ENCODE data around the gene MORF4L2.
A peak's percentile ranks its signal among the peaks of the same experiment; 100 is the strongest.

MORF4L2 gene, protein sequence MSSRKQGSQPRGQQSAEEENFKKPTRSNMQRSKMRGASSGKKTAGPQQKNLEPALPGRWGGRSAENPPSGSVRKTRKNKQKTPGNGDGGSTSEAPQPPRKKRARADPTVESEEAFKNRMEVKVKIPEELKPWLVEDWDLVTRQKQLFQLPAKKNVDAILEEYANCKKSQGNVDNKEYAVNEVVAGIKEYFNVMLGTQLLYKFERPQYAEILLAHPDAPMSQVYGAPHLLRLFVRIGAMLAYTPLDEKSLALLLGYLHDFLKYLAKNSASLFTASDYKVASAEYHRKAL

DNA sequence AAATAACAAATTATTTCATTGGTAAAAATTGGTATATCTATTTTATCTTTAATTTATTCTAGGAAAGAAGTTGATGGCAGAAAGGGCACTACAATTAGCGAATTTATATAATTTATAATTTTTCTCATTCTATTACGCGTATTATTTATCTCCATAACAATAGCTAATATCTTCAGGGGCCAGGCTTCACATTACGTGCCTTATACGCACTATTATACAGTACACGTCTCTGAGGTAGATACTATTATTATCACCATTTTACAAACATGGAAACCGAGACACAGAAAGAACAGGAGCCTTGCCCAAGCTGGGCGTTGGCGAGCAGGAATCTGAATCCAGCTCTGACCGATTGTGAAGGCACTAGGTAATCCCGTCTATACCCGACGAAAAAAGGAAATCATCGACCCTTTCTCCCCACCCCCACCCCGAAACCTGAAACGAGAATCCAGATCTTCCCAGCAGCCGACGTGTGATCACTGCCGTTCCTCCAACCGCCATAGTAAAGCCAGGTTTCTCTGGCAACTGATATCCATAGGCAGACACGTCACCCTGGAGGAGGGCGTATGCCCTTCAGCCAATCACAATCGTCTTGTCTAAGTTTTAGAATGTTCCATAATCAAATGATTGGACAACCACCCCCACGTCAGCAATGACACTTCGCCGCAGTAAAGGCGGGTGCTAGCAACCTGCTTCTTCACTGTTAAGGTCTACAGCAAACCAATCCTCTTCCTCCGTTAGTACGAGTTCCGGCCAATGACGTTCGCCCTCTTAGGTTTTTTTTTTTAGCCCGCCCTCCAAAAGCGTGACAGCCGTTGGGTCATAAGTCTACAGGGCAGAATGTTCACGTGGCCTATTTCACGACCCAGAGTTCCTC, at the start of gene MORF4L2:
TSS of gene MORF4L2 (minus strand) at position 501 of the 874 bp plus-strand sequence. CDS start 9,672 bp downstream, outside the sequence.
- Mint-ChIP-seq H3K27me3 (no peaks in the 10 kb centered on the region), H3K9me3 (no peaks in the 10 kb centered on the region), H3K4me1 (no peaks in the 10 kb centered on the region), H3K36me3 (peaks cover 4% of the 10 kb centered on the region), H3K27ac (no peak within 1 kb of the TSS), H3K4me3 (peak within 1 kb of the TSS; percentile 68)
- peak; percentile 81 for ATAC-seq (ENCODE audit: low read depth)
- DNase-seq (ENCODE audit: low spot score in 2 of 2), result peak; percentile 54 to 79

DNA sequence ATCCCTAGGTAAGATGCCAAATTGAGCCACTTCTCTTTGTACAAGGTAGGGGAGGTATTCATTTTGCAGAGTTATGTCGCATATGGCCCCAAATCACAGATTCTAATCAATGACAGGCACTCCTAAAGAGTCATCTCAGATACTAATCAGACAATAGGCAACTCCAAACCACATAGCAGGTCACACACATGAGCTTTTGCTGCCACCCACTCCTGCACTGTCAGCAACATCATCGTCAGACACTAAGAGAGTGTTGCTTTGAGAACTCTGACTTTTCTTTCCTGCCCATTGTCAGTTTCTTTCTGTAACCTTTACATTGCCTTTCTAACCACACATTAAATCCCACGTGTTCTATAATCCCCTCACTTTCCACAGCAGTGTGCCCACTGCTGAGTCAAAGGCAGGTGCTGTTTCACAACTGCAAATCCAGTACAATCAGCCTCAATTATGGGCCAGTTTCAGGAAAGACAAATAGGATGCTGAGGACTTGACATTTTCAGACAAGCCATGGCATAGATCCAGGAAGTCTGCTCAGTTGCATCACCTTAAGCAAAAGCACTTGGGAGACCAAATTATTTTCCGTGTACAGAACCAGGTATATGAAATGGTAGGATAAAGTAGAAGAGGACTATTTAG, 47.7 kb upstream of the MORF4L2 start:
- no peaks in the 10 kb centered on the region for H3K9me3 Mint-ChIP-seq
- H3K4me3 Mint-ChIP-seq, result no peak overlapping the region
- H3K27ac Mint-ChIP-seq, result no peak overlapping the region
- peaks cover 10% of the 10 kb centered on the region for H3K4me1 Mint-ChIP-seq
- ATAC-seq (ENCODE audit: low read depth) (no peak), DNase-seq (ENCODE audit: low spot score in 2 of 2) (no peak)
- no peaks in the 10 kb centered on the region for H3K36me3 Mint-ChIP-seq
- H3K27me3 Mint-ChIP-seq, result peaks cover 8% of the 10 kb centered on the region

DNA sequence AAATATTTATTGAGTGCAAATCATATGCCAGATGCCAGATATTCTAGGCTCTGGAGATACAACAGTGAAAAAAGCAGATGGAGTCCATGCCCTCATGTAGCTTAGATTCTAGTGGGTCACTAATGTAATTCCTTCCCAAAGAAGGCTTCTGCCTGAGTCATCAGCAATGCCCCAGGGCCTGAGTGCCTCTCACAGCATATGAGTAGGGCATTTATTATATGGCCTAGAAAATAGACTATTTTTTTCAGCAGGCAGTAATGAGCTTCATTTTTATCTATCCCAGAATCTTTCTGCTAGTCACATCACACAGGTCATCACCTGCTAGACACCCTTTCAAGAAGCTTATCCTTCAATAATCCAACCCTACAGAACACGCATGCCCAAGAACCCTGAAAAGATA, 46.5 kb upstream of the MORF4L2 start:
- H3K36me3 Mint-ChIP-seq, result no peaks in the 10 kb centered on the region
- DNase-seq (ENCODE audit: low spot score in 2 of 2), result no peak
- no peak overlapping the region for H3K4me3 Mint-ChIP-seq
- H3K9me3 Mint-ChIP-seq, result no peaks in the 10 kb centered on the region
- no peak overlapping the region for H3K27ac Mint-ChIP-seq
- peaks cover 10% of the 10 kb centered on the region for H3K4me1 Mint-ChIP-seq
- no peak for ATAC-seq (ENCODE audit: low read depth)
- peaks cover 8% of the 10 kb centered on the region for H3K27me3 Mint-ChIP-seq

DNA sequence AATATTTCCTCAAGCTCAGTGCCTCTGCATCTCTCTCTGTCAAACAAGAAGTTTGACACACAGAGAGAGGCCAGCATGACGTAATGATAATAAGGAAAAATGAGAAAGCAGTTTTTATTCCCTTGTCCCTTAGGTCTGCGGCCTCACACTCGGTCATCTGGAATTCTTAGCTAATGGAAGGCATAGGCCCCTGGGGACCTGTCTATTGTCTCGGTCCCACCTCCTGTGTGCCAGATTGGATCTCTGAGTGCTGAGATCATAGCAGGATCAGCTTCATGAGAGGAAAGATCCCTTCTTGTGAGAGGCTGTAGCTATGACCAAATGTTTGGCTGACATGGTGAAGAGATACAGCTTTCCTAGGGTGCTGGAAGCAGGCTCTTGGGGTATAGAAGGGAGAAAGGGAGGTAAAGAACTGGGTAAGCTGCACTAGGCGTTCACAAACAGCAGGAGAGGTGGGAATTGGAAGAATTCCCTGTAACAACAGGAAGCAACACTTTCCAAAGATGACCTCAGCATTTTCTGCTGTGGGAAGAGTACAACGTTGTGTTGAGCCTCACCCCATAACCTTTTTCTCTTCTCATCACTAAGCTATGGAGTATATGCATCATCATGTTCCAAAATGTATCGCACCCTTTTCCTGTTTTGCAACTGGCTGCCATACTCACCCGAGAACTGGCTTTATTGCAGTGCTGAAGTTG, 44.4 kb upstream of the MORF4L2 start:
- Mint-ChIP-seq H3K27ac (no peak overlapping the region), H3K4me1 (peaks cover 10% of the 10 kb centered on the region)

DNA sequence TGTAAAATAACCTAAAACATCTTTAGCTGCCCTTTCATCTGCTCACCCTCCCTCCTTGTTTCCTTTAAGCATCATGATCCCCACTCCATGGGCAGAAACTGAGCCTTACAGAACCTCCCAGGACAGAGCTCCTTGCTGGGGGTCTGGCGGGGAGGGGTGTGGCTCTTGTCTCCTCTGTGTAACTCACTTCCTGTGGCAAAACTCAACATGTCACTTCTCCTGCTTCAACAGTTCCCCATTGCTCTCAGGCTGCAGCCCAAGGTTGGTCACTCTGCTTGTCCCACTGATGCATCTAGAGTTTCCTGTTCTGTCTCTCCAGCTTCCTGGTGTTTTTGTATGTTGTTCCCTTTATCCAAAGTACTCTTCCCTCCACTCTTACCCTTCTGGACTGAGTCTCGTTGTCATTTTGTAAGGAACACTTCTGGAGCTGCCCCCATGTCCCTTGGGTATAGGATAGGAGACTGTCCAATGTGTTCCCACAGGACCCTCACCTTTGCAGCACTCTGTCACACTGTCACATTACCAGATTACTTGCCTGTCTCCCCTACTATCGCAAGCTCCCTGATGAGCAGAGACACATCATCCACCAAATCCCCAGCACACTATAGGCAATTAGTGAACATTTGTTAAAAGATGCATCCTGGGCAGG, 43.8 kb upstream of the MORF4L2 start:
- peaks cover 8% of the 10 kb centered on the region for H3K27me3 Mint-ChIP-seq
- H3K27ac Mint-ChIP-seq, result no peak overlapping the region
- no peak overlapping the region for H3K4me3 Mint-ChIP-seq
- ATAC-seq (ENCODE audit: low read depth), result no peak
- DNase-seq (ENCODE audit: low spot score in 2 of 2), result no peak
- H3K9me3 Mint-ChIP-seq, result no peaks in the 10 kb centered on the region
- H3K36me3 Mint-ChIP-seq, result no peaks in the 10 kb centered on the region
- peaks cover 10% of the 10 kb centered on the region for H3K4me1 Mint-ChIP-seq

More for the DNA sequence above, 44.4 kb upstream of the MORF4L2 start:
- no peaks in the 10 kb centered on the region for H3K9me3 Mint-ChIP-seq
- H3K36me3 Mint-ChIP-seq, result no peaks in the 10 kb centered on the region
- ATAC-seq (ENCODE audit: low read depth), result no peak
- DNase-seq (ENCODE audit: low spot score in 2 of 2), result no peak
- no peak overlapping the region for H3K4me3 Mint-ChIP-seq
- H3K27me3 Mint-ChIP-seq, result peaks cover 8% of the 10 kb centered on the region

DNA sequence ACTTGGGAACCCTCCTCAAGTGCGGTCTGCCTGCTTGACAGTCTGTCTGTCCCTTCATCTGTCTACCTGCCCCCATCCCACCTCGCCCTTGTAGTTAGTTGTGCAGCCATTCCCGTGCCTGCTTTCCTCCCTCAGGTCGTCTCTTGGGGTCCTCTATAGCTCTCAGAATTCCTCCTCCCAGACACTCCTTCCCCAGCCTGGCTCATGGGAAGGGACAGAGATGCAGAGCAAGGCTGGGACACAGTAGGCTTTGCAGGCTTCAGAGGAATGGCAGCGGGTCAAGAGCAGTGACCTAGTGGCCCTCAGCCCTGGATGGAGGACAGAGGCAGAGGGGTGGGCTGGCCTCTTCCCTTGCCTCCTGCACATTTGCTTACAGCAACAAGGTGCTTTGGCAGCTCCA, 42.5 kb upstream of the MORF4L2 start:
- Mint-ChIP-seq H3K4me1 (peaks cover 10% of the 10 kb centered on the region), H3K27ac (no peak overlapping the region), H3K4me3 (no peak overlapping the region), H3K9me3 (no peaks in the 10 kb centered on the region), H3K27me3 (peaks cover 8% of the 10 kb centered on the region), H3K36me3 (no peaks in the 10 kb centered on the region)
- no peak for DNase-seq (ENCODE audit: low spot score in 2 of 2)
- no peak for ATAC-seq (ENCODE audit: low read depth)

DNA sequence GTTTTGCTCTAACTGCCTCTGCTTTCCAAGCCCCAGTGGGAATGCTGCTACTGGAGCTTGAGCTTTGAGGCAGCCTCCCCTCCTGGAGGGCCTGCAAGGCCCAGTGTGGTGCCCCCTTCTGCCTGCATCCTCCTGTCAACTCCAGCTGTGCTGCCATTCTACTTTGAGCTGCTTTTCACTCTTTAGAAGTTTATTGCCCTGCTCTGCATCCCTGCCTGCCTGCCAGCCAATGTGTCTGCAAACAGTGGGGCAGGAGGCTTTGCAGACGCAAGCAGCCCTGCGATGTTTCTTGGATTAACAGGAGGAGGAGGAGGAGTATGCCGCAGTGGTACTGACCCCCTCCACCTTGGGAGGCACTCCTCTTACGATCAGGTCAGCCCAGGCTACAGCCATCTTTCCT, 40.6 kb upstream of the MORF4L2 start:
- Mint-ChIP-seq H3K27me3 (peaks cover 8% of the 10 kb centered on the region), H3K9me3 (no peaks in the 10 kb centered on the region), H3K36me3 (no peaks in the 10 kb centered on the region), H3K27ac (no peak overlapping the region), H3K4me3 (no peak overlapping the region), H3K4me1 (peaks cover 10% of the 10 kb centered on the region)
- ATAC-seq (ENCODE audit: low read depth) (no peak), DNase-seq (ENCODE audit: low spot score in 2 of 2) (no peak)

DNA sequence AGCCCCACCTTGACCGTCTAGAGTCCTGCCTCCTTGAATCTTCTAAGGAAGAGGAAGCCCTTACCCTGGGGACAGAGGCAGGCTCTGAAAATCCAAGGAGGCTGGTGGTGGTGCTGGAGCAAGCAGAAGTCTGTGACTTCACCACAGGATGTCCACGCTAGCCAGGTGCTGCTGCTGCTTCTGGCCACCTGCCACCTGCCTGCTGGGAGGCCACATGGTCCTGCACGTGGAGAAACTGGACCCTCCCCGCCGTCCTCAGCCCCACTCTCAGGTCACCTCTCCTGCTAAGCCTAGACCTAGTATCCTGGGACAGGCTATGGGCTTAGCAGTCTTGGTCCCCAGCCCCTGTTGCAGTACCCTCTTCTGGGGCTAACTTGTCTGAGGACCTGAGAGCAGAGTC, 40.0 kb upstream of the MORF4L2 start:
- no peaks in the 10 kb centered on the region for H3K9me3 Mint-ChIP-seq
- H3K4me3 Mint-ChIP-seq, result no peak overlapping the region
- H3K4me1 Mint-ChIP-seq, result peaks cover 10% of the 10 kb centered on the region
- H3K36me3 Mint-ChIP-seq, result no peaks in the 10 kb centered on the region
- H3K27me3 Mint-ChIP-seq, result peaks cover 8% of the 10 kb centered on the region
- no peak overlapping the region for H3K27ac Mint-ChIP-seq
- DNase-seq (ENCODE audit: low spot score in 2 of 2) (no peak), ATAC-seq (ENCODE audit: low read depth) (no peak)

DNA sequence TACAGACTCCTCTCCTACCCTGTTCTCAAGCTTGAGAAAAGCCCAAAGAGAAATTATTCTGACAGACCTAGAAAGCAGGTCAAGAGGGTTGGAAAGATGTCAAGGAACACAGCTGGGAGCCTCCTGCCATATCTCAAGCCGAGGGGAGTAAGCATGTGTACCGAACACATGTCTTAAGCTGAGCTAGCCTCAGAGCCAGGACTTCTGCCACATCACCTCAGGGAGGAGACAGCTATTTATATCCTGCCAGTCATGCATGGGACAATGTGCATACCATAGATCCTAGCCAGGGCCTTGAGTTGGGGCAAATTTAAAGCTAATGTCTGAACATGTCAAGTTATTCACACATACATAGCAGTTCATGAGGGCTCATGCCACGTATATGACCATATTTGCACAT, 36.0 kb upstream of the MORF4L2 start:
- H3K27ac Mint-ChIP-seq, result no peak overlapping the region
- no peaks in the 10 kb centered on the region for H3K9me3 Mint-ChIP-seq
- DNase-seq (ENCODE audit: low spot score in 2 of 2) (no peak), ATAC-seq (ENCODE audit: low read depth) (no peak)
- H3K4me1 Mint-ChIP-seq, result no peaks in the 10 kb centered on the region
- H3K4me3 Mint-ChIP-seq, result no peak overlapping the region
- H3K36me3 Mint-ChIP-seq, result no peaks in the 10 kb centered on the region
- H3K27me3 Mint-ChIP-seq, result no peaks in the 10 kb centered on the region

DNA sequence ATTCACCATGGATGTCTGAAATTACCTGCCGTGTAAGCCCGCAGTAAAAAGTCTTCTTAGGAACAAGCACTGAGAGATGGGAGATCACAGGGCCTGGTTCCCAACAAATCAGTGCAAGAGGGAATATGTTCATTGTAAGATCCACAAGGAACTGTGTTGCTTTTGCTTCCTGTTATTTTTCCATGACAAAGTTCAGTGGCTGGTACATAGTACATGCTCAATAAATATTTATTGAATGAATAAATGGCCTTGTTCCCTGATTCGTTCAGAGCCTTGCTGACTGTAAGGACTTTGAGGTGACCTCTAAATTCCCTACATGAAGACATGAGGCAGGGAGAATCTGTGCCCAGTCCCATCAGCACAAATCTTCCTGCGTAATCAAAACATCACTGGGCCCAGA, 31.6 kb upstream of the MORF4L2 start:
- DNase-seq (ENCODE audit: low spot score in 2 of 2) (no peak), ATAC-seq (ENCODE audit: low read depth) (no peak)
- no peaks in the 10 kb centered on the region for H3K4me1 Mint-ChIP-seq
- H3K36me3 Mint-ChIP-seq, result no peaks in the 10 kb centered on the region
- no peaks in the 10 kb centered on the region for H3K27me3 Mint-ChIP-seq
- H3K27ac Mint-ChIP-seq, result no peak overlapping the region
- no peak overlapping the region for H3K4me3 Mint-ChIP-seq
- no peaks in the 10 kb centered on the region for H3K9me3 Mint-ChIP-seq

DNA sequence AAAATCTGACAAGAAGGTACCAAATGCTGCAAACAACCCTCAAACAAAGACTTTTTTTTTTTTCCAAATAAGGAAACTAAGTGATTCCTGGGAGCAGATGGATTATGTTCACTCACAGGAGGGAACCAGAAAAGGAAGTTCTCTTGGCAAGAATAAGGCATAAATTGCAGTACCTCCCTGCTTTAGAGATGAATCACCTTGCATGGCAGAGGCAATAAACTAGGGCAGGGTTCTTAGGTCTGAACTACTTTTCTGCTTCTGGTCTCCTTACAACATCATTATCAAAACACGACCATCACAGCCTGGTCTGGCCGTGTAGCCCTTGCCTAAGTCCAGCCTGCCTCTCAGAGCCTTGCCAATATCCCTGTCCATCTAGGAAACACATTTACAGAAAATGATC, 30.5 kb upstream of the MORF4L2 start:
- Mint-ChIP-seq H3K36me3 (no peaks in the 10 kb centered on the region), H3K4me3 (no peak overlapping the region), H3K27me3 (no peaks in the 10 kb centered on the region), H3K9me3 (no peaks in the 10 kb centered on the region), H3K4me1 (no peaks in the 10 kb centered on the region), H3K27ac (no peak overlapping the region)
- DNase-seq (ENCODE audit: low spot score in 2 of 2) (no peak), ATAC-seq (ENCODE audit: low read depth) (no peak)

DNA sequence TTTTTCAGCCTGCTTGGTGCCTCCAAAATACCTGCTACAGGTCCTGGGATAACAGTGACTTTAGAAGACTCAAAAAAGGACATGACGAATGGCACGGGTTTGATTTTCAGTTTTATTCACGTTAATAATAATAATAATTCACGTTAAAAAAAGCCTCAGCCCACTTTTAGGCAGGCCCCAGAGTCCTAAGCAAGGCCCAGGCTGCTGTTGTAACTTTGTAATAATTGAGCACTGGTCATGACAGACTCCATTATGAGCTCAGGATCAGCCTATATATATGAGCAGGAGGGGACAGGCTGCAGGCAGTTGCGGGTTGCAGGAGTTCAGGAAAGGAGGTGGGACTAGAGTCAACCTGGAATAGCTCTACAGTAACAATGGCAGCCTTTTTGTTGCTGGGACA, 24.1 kb upstream of the MORF4L2 start, which contains the start of gene TMEM31:
TSS of gene TMEM31 (plus strand) at position 301 of the 400 bp plus-strand sequence. CDS start 1,350 bp downstream, outside the sequence.
- no peaks in the 10 kb centered on the region for H3K4me1 Mint-ChIP-seq
- no peaks in the 10 kb centered on the region for H3K9me3 Mint-ChIP-seq
- no peaks in the 10 kb centered on the region for H3K27me3 Mint-ChIP-seq
- H3K36me3 Mint-ChIP-seq, result no peaks in the 10 kb centered on the region
- DNase-seq (ENCODE audit: low spot score in 2 of 2) (no peak), ATAC-seq (ENCODE audit: low read depth) (no peak)
- H3K4me3 Mint-ChIP-seq, result no peak within 1 kb of the TSS
- H3K27ac Mint-ChIP-seq, result no peak within 1 kb of the TSS

DNA sequence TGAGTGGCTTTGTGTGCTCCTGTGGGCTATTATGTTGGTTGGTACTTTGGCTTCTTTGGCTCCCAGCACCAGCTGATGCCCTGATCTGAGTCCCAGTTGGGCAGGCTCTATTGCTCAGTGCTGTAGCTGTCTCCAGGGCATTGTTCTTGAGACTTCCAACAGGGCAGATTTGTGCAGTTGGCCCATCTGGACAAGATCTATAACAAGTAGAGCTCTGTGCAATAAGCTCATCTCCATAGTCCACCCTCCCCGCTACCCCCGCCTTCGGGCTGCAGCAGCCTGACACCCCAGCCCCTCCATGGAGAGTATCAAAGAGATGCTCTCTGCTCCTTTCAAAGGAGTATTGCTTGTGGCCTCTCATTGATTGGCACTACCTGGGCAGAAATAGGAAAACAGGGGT, 18.4 kb upstream of the MORF4L2 start:
- no peak for ATAC-seq (ENCODE audit: low read depth)

More for the DNA sequence above, 18.4 kb upstream of the MORF4L2 start:
- H3K36me3 Mint-ChIP-seq, result no peaks in the 10 kb centered on the region
- no peak for DNase-seq (ENCODE audit: low spot score in 2 of 2)
- no peak overlapping the region for H3K4me3 Mint-ChIP-seq
- no peaks in the 10 kb centered on the region for H3K4me1 Mint-ChIP-seq
- peaks cover 1% of the 10 kb centered on the region for H3K27me3 Mint-ChIP-seq
- peaks cover under 1% of the 10 kb centered on the region for H3K9me3 Mint-ChIP-seq
- no peak overlapping the region for H3K27ac Mint-ChIP-seq

All from memory B cell (primary cell).